Mesendoderm (in vitro differentiated cells): Measurements from ENCODE around the gene OSBPL1A.

ENCODE experiments used
- DNase-seq: peaks from one replicate; pipeline ENCODE4 v3.0.0; 2013
- H2AK5ac ChIP-seq: 2 replicates; pipeline ENCODE4 v1.6.1; 2013; ENCODE audit warnings: low read length, inconsistent platforms
- H2BK120ac ChIP-seq: 2 replicates; pipeline ENCODE4 v1.6.1; 2013; ENCODE audit warnings: low read depth, mild to moderate bottlenecking, low read length, moderate library complexity, mixed read lengths
- H2BK15ac ChIP-seq: replicated peaks from 2 replicates; pipeline ENCODE4 v1.6.1; 2013; ENCODE audit warnings: low read depth, mild to moderate bottlenecking, moderate library complexity
- H2BK5ac ChIP-seq: 2 replicates; pipeline ENCODE4 v1.6.1; 2013; ENCODE audit warnings: low read length, inconsistent platforms
- H3K18ac ChIP-seq: 2 replicates; pipeline ENCODE4 v1.6.1; 2013; ENCODE audit warnings: mild to moderate bottlenecking, low read length, mixed read lengths
- H3K23ac ChIP-seq: one replicate; pipeline ENCODE4 v1.6.1; 2013; ENCODE audit warnings: low read length
- H3K27ac ChIP-seq: 2 replicates; pipeline ENCODE4 v1.5.1; 2013; ENCODE audit warnings: low read depth, mild to moderate bottlenecking, inconsistent platforms, low read length, moderate library complexity
- H3K27me3 ChIP-seq: 2 replicates; pipeline ENCODE4 v1.6.1; 2013; ENCODE audit warnings: low read length, control low read depth, mild to moderate bottlenecking, inconsistent platforms; ENCODE audit not compliant: insufficient read depth, poor library complexity
- H3K36me3 ChIP-seq: 2 replicates; pipeline ENCODE4 v1.6.1; 2013; ENCODE audit warnings: low read length, inconsistent platforms; ENCODE audit not compliant: control insufficient read depth, insufficient read depth
- H3K4ac ChIP-seq: one replicate; pipeline ENCODE4 v1.6.1; 2013; ENCODE audit warnings: low read depth, mild to moderate bottlenecking, low read length, moderate library complexity
- H3K4me1 ChIP-seq: 2 replicates; pipeline ENCODE4 v1.6.1; 2013; ENCODE audit warnings: low read depth, low read length, inconsistent platforms; ENCODE audit not compliant: control insufficient read depth
- H3K4me2 ChIP-seq: 2 replicates; pipeline ENCODE4 v1.6.1; 2013; ENCODE audit warnings: low read length
- H3K4me3 ChIP-seq: 2 replicates; pipeline ENCODE4 v1.5.1; 2013; ENCODE audit warnings: mild to moderate bottlenecking, low read length
- H3K56ac ChIP-seq: one replicate; pipeline ENCODE4 v1.6.1; 2013; ENCODE audit warnings: low read length
- H3K79me1 ChIP-seq: 2 replicates; pipeline ENCODE4 v1.6.1; 2013; ENCODE audit warnings: low read length, inconsistent platforms
- H3K79me2 ChIP-seq: 2 replicates; pipeline ENCODE4 v1.6.1; 2013; ENCODE audit warnings: mild to moderate bottlenecking, low read length; ENCODE audit not compliant: control insufficient read depth, insufficient read depth
- H3K9ac ChIP-seq: 2 replicates; pipeline ENCODE4 v1.6.1; 2013; ENCODE audit warnings: low read length, inconsistent platforms
- H4K5ac ChIP-seq: one replicate; pipeline ENCODE4 v1.6.1; 2013; ENCODE audit warnings: low read length
- H4K8ac ChIP-seq: one replicate; pipeline ENCODE4 v1.6.1; 2013; ENCODE audit warnings: low read depth, mild to moderate bottlenecking, control low read depth, low read length, moderate library complexity
- WGBS: extraction: QIAGEN DNeasy Blood & Tissue Kit; methylation state at CpG from one replicate; pipeline ENCODE4 v1.1.7; 2013; ENCODE audit warnings: low lambda C conversion rate, missing lambda C conversion rate; ENCODE audit not compliant: insufficient coverage; ENCODE audit errors: extremely low coverage; 5-methylcytosine and 5-hydroxymethylcytosine counted together

The OSBPL1A gene

GRCh38 chr18:24198461-24198860 is 199.2 kb downstream of the OSBPL1A start:
- no peaks in the 10 kb centered on the region for H3K79me1 ChIP-seq
- H3K4me3 ChIP-seq, result no peak overlapping the region
- H3K27ac ChIP-seq, result no peak overlapping the region
- H4K5ac ChIP-seq, result no peak overlapping the region
- H3K23ac ChIP-seq, result no peak overlapping the region
- H3K18ac ChIP-seq, result no peak overlapping the region
- no peaks in the 10 kb centered on the region for H3K27me3 ChIP-seq
- no peak overlapping the region for H2BK120ac ChIP-seq
- no peak overlapping the region for H3K4ac ChIP-seq
- H4K8ac ChIP-seq, result no peak overlapping the region
- no peaks in the 10 kb centered on the region for H3K36me3 ChIP-seq
- H2BK5ac ChIP-seq, result no peak overlapping the region
- H3K79me2 ChIP-seq, result no peaks in the 10 kb centered on the region
- H3K9ac ChIP-seq, result no peak overlapping the region
- no peak overlapping the region for H3K4me2 ChIP-seq
- no CpG with 5 or more reads among the region's 9 CpGs for WGBS
- H2AK5ac ChIP-seq, result no peak overlapping the region
- DNase-seq, result no peak
- H2BK15ac ChIP-seq, result no peak overlapping the region
- H3K56ac ChIP-seq, result no peak overlapping the region
- H3K4me1 ChIP-seq, result no peaks in the 10 kb centered on the region

- H3K9ac ChIP-seq, result no peak overlapping the region
- H2BK15ac ChIP-seq, result no peak overlapping the region
- no CpG with 5 or more reads among the region's 1 CpG for WGBS
- no peak overlapping the region for H3K27ac ChIP-seq
- no peak overlapping the region for H2AK5ac ChIP-seq
- H3K23ac ChIP-seq, result no peak overlapping the region
- H4K5ac ChIP-seq, result no peak overlapping the region
- H3K4me2 ChIP-seq, result no peak overlapping the region
- H3K4ac ChIP-seq, result no peak overlapping the region
- H2BK5ac ChIP-seq, result no peak overlapping the region
- H2BK120ac ChIP-seq, result no peak overlapping the region
- no peaks in the 10 kb centered on the region for H3K36me3 ChIP-seq
- H3K18ac ChIP-seq, result no peak overlapping the region
- no peak overlapping the region for H3K56ac ChIP-seq
- no peaks in the 10 kb centered on the region for H3K27me3 ChIP-seq
- H3K79me2 ChIP-seq, result no peaks in the 10 kb centered on the region
- H3K4me1 ChIP-seq, result no peaks in the 10 kb centered on the region
- DNase-seq, result no peak
- no peak overlapping the region for H4K8ac ChIP-seq
- H3K4me3 ChIP-seq, result no peak overlapping the region
- no peaks in the 10 kb centered on the region for H3K79me1 ChIP-seq
Observed at GRCh38 chr18:24197412-24197811, 200.2 kb downstream of the OSBPL1A start.

GRCh38 chr18:24196764-24197163 is 200.9 kb downstream of the OSBPL1A start:
- no peak overlapping the region for H3K4ac ChIP-seq
- no peak overlapping the region for H3K18ac ChIP-seq
- H4K8ac ChIP-seq, result no peak overlapping the region
- no peak overlapping the region for H2BK5ac ChIP-seq
- no peaks in the 10 kb centered on the region for H3K27me3 ChIP-seq
- H2BK15ac ChIP-seq, result no peak overlapping the region
- H3K4me2 ChIP-seq, result no peak overlapping the region
- H3K23ac ChIP-seq, result no peak overlapping the region
- no peak overlapping the region for H2BK120ac ChIP-seq
- H3K9ac ChIP-seq, result no peak overlapping the region
- no peak for DNase-seq
- H4K5ac ChIP-seq, result no peak overlapping the region
- H3K4me1 ChIP-seq, result no peaks in the 10 kb centered on the region
- H3K79me2 ChIP-seq, result no peaks in the 10 kb centered on the region
- H2AK5ac ChIP-seq, result no peak overlapping the region
- H3K27ac ChIP-seq, result no peak overlapping the region
- H3K4me3 ChIP-seq, result no peak overlapping the region
- no peaks in the 10 kb centered on the region for H3K79me1 ChIP-seq
- no peaks in the 10 kb centered on the region for H3K36me3 ChIP-seq
- WGBS, result no CpG with 5 or more reads among the region's 4 CpGs
- no peak overlapping the region for H3K56ac ChIP-seq

- H4K5ac ChIP-seq, result no peak overlapping the region
- no peak overlapping the region for H2BK15ac ChIP-seq
- H3K79me2 ChIP-seq, result no peaks in the 10 kb centered on the region
- no peaks in the 10 kb centered on the region for H3K36me3 ChIP-seq
- H3K9ac ChIP-seq, result no peak overlapping the region
- H2AK5ac ChIP-seq, result no peak overlapping the region
- no peak overlapping the region for H3K56ac ChIP-seq
- no peak overlapping the region for H3K4me3 ChIP-seq
- no peak overlapping the region for H3K4me2 ChIP-seq
- no peak for DNase-seq
- H3K27ac ChIP-seq, result no peak overlapping the region
- H2BK5ac ChIP-seq, result no peak overlapping the region
- H4K8ac ChIP-seq, result no peak overlapping the region
- H3K18ac ChIP-seq, result no peak overlapping the region
- WGBS, result 100% methylated on average over 1 of the region's 9 CpGs
- no peaks in the 10 kb centered on the region for H3K27me3 ChIP-seq
- H2BK120ac ChIP-seq, result no peak overlapping the region
- H3K79me1 ChIP-seq, result no peaks in the 10 kb centered on the region
- no peaks in the 10 kb centered on the region for H3K4me1 ChIP-seq
- H3K4ac ChIP-seq, result no peak overlapping the region
- H3K23ac ChIP-seq, result no peak overlapping the region
Observed at GRCh38 chr18:24195296-24196053, 202.1 kb downstream of the OSBPL1A start.

- Histone ChIP-seq H4K5ac (no peak overlapping the region), H3K4ac (no peak overlapping the region), H3K56ac (no peak overlapping the region), H3K18ac (no peak overlapping the region), H2BK15ac (no peak overlapping the region), H3K4me2 (no peak overlapping the region), H2BK120ac (no peak overlapping the region), H2BK5ac (no peak overlapping the region), H3K4me3 (no peak overlapping the region), H3K79me2 (no peaks in the 10 kb centered on the region), H2AK5ac (no peak overlapping the region), H3K36me3 (no peaks in the 10 kb centered on the region), H3K4me1 (no peaks in the 10 kb centered on the region), H3K23ac (no peak overlapping the region), H3K79me1 (no peaks in the 10 kb centered on the region), H3K27ac (no peak overlapping the region), H3K27me3 (no peaks in the 10 kb centered on the region), H4K8ac (no peak overlapping the region), H3K9ac (no peak overlapping the region)
- no CpG with 5 or more reads among the region's 2 CpGs for WGBS
- no peak for DNase-seq
Observed at GRCh38 chr18:24190590-24190989, 207.0 kb downstream of the OSBPL1A start.
